ENCODE data around the gene SFI1. TPM values are rescaled to one million over a fixed set of nuclear protein-coding genes. Genes with fewer than 3 reads are reported as not detected.

The SFI1 gene
- total and polyA plus RNA-seq, 3 donors from 2014 or later = 48.8 to 141 (median 129) TPM

DNA sequence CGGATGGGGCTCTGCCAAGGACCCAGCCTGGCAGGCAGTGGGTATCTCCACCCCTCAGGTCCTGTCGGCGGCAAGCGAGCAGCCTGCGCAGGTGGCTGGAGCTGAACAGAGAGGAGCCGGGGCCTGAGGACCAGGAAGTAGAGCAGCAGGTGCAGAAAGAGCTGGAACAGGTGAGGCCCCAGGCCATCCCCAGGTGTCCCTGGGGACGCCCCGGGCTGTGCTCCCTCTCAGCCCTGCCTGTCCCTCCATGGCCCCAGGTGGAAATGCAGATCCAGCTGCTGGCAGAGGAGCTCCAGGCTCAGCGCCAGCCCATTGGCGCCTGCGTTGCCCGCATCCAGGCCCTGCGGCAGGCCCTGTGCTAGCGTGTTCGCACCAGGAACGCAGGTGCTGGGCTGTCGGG lies 121.7 kb downstream of the SFI1 start:
- Histone ChIP-seq H3K27me3 (no peaks in the 10 kb centered on the region), H3K9me3 (no peaks in the 10 kb centered on the region), H3K36me3 (ENCODE audit: low read depth, missing control alignments) (no peaks in the 10 kb centered on the region), H3K4me3 (no peak overlapping the region), H3K4me1 (peaks cover 8% of the 10 kb centered on the region), H3K27ac (no peak overlapping the region)
- intact Hi-C loops (cut with DNase I; ENCODE audit: low total_unique reads) = no loop called here
- DNase-seq = no peak
- WGBS, 2 donors = 89 to 98% methylated on average over 12 to 17 of the region's 17 CpGs
- TF ChIP-seq, protein P1, sequence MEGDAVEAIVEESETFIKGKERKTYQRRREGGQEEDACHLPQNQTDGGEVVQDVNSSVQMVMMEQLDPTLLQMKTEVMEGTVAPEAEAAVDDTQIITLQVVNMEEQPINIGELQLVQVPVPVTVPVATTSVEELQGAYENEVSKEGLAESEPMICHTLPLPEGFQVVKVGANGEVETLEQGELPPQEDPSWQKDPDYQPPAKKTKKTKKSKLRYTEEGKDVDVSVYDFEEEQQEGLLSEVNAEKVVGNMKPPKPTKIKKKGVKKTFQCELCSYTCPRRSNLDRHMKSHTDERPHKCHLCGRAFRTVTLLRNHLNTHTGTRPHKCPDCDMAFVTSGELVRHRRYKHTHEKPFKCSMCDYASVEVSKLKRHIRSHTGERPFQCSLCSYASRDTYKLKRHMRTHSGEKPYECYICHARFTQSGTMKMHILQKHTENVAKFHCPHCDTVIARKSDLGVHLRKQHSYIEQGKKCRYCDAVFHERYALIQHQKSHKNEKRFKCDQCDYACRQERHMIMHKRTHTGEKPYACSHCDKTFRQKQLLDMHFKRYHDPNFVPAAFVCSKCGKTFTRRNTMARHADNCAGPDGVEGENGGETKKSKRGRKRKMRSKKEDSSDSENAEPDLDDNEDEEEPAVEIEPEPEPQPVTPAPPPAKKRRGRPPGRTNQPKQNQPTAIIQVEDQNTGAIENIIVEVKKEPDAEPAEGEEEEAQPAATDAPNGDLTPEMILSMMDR (IDR thresholded peaks at IDR 0.05) = no peak
- TF ChIP-seq POLR2A (IDR thresholded peaks at IDR 0.05) = no peak

DNA sequence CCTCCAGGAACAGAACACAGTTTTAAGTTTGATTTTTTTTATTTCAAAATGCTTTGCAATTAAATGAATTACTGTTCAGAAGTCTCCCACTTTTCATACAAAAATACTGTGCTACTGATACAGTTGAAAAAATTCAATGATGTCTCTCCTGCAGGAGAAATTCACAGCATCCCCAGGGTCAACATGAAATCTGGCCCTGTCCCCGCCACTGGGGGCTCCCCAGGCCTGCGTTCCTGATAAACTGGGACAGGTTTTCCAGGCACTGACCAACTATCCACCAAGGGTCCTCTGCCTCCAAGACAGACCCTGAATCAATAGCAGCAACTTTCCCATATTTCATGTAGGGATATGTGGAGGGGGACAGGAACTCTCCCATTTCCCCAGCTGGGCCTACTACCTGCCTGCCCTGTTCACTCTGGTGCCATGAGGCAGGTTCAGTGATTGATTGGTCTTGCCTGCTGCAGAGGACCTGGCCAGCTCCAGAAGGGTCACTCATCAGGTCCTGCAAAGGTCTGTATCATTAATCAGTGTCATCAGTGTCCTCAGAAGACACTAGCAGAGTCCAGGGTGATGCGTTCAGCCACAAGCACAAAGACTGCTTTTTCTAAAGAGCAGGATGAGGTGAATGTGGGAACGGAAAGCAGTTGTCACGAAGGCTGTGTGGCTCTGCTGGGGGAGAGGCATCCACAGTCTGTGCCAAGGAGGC lies 122.3 kb downstream of the SFI1 start:
- no peak overlapping the region for H3K4me3 ChIP-seq
- no peaks in the 10 kb centered on the region for H3K36me3 ChIP-seq (ENCODE audit: low read depth, missing control alignments)
- intact Hi-C loops (cut with DNase I; ENCODE audit: low total_unique reads) = no loop called here
- no peaks in the 10 kb centered on the region for H3K27me3 ChIP-seq
- 76 to 90% methylated on average over 5 of the region's 5 CpGs for WGBS, 2 donors
- no peak for DNase-seq
- peaks cover 10% of the 10 kb centered on the region for H3K4me1 ChIP-seq
- TF ChIP-seq POLR2A (IDR thresholded peaks at IDR 0.05) = no peak
- TF ChIP-seq, protein P1 (IDR thresholded peaks at IDR 0.05) = no peak
- no peaks in the 10 kb centered on the region for H3K9me3 ChIP-seq
- H3K27ac ChIP-seq = no peak overlapping the region

- H3K4me1 ChIP-seq = peaks cover 17% of the 10 kb centered on the region
- TF ChIP-seq POLR2A (IDR thresholded peaks at IDR 0.05) = no peak
- TF ChIP-seq, protein P1 (IDR thresholded peaks at IDR 0.05) = no peak
- H3K4me3 ChIP-seq = no peak overlapping the region
- no peak for DNase-seq
- no peaks in the 10 kb centered on the region for H3K9me3 ChIP-seq
- H3K27me3 ChIP-seq = no peaks in the 10 kb centered on the region
- WGBS, 2 donors = 92 to 96% methylated on average over 4 to 14 of the region's 14 CpGs
- no peak overlapping the region for H3K27ac ChIP-seq
- intact Hi-C loops (cut with DNase I; ENCODE audit: low total_unique reads) = loop anchor here (10.0 kb wide), 1 partner anchor 55 kb away; no protein-coding TSS in a partner anchor
- no peaks in the 10 kb centered on the region for H3K36me3 ChIP-seq (ENCODE audit: low read depth, missing control alignments)
Observed at GRCh38 chr22:31619611-31620300, 123.4 kb downstream of the SFI1 start.

DNA sequence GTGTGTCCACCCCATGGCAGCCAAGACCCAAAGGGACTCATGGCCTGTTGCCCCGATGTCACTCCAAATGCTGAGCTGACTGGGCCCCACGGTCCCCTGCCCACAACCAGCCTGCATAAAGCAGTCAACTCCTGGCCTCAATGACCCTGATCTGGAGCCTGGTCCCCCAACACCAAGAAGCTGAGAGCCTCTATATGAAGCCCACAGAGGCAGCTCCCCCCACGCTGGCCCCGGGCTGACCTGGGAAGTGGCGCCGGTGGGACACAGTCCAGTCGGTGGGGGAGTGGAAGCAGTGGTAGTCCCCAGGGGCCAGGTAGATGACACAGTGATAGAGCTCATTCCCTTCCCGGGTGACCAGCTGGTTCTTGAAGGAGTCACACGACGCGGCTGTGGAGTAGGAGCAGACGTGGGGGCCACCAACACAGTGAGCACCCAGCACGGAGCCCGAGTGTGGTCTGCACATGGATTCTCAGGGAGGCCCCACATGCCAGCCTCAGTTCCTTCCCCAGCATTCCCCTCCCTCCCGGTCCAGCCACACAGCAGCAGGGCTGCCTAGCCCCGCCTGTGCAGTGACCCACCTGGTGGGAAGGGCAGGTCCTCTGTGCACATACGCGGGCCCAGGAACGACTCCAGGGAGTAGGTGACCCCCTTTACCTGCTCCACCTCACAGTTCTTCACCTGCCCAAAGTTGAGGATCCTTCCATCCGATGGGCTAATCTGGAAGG lies 124.6 kb downstream of the SFI1 start:
- no peaks in the 10 kb centered on the region for H3K9me3 ChIP-seq
- TF ChIP-seq, protein P1 (IDR thresholded peaks at IDR 0.05) = no peak
- TF ChIP-seq POLR2A (IDR thresholded peaks at IDR 0.05) = no peak
- 90% methylated on average over 6 to 20 of the region's 20 CpGs for WGBS, 2 donors
- peaks cover 15% of the 10 kb centered on the region for H3K4me1 ChIP-seq
- H3K27me3 ChIP-seq = no peaks in the 10 kb centered on the region
- no peak for DNase-seq
- H3K4me3 ChIP-seq = no peak overlapping the region
- intact Hi-C loops (cut with DNase I; ENCODE audit: low total_unique reads) = loop anchor here (10.0 kb wide), 1 partner anchor 56 kb away; no protein-coding TSS in a partner anchor
- no peak overlapping the region for H3K27ac ChIP-seq
- H3K36me3 ChIP-seq (ENCODE audit: low read depth, missing control alignments) = no peaks in the 10 kb centered on the region

All from testis (tissue), 3 donors.